Measurements from ENCODE around the gene CLMN.
"Not testable (repeated sequence)": the region's sequence is repeated elsewhere in the genome, so short reads cannot be mapped to it uniquely, and the experiment has no call there.

Gene CLMN

GRCh38 chr14:95286645-95287044 lies 33.1 kb downstream of the CLMN start:
- no peak for DNase-seq

- no peak for DNase-seq
Measured at GRCh38 chr14:95285566-95285965, 34.1 kb downstream of the CLMN start.

GRCh38 chr14:95283802-95284201 lies 35.9 kb downstream of the CLMN start:
- not testable (repeated sequence) for DNase-seq

- not testable (repeated sequence) for DNase-seq
Measured at GRCh38 chr14:95282986-95283380, 36.7 kb downstream of the CLMN start.

- no peak for DNase-seq
Measured at GRCh38 chr14:95282354-95282985, 37.2 kb downstream of the CLMN start.

- DNase-seq: no peak
Measured at GRCh38 chr14:95281560-95282176, 38.0 kb downstream of the CLMN start.

DNA sequence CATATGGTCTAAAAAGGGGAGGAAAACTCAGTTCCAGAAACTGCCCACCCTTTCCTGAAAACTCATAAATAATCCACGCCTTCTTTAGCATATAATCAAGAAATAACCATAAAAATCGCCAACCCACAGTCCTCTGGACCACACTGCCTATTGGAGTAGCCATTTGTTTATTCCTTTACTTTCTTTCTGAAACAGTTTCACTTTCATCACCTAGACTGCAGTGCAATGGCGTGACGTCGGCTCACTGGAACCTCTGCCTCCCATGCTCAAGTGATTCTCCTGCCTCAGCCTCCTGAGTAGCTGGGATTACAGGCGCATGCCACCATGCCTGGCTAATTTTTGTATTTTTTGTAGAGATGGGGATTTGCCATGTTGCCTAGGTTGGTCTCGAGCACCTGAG lies 44.2 kb downstream of the CLMN start:
- DNase-seq: no peak

- no peak for DNase-seq
Measured at GRCh38 chr14:95274874-95275273, 44.8 kb downstream of the CLMN start.

- DNase-seq: no peak
Measured at GRCh38 chr14:95274279-95274678, 45.4 kb downstream of the CLMN start.

DNA sequence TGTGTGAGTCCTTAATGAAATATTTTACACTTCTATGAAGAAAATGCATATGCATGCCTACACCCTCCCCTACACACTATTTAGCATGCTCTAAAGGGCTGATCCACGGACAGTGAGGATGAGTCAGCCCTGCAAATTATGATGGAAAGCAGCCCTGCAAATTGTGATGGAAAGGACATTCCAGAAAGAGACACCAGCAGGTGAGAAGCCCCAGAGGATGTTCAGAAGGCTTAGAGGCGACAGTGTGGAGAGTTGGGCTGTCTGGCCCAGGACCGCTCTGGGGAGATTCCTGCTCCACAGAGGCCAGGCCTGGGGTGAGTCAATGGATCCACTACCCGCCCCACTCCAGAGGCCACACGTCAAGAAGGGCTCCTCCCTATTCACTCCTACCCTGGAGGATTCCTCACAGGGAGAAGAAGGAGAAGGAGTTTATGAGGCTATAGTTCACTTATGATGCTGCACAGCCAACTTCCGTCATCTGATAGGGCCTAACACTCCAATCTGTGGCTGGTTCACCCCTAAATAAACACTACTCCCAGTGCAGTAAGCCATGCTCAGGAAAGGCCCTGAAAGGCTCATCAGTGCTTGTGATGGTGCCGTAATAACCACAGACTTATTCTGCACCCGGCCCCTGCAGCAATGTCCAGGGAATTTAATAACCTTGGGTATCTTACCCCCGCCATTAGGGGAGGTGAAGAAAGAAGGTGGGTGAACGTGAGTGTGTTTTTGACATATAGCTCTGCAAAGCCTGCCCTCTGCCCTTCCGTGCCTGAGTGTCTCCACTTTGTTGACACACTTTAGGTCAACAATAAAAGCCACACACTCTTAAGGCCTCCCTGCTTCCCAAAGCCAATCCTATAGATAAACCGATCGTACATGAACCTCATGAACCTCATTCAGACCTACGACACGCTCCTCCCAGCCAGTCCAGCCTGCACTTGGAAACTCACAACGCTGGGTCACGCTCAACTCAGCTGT lies 46.4 kb downstream of the CLMN start:
- DNase-seq: peak; percentile 66

DNA sequence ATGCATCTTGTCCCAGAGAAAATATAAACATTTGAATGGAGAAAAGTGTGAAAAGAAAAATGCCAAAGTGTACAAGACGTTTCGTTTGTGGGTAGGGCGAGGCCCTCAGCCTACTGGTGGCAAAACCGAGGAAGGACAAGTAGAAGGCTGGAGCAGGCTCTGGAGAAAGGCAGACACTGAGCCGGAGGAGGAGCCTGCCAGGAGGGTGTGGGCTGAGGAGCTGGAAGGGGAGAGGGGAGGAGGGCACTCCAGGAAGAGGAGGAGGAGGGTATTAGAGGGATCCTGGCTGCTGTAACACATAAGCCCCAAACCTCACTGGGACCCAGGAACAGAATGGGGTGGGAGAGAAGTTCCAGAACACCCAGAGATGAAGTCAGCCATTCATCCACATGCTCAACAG lies 47.7 kb downstream of the CLMN start:
- no peak for DNase-seq

DNA sequence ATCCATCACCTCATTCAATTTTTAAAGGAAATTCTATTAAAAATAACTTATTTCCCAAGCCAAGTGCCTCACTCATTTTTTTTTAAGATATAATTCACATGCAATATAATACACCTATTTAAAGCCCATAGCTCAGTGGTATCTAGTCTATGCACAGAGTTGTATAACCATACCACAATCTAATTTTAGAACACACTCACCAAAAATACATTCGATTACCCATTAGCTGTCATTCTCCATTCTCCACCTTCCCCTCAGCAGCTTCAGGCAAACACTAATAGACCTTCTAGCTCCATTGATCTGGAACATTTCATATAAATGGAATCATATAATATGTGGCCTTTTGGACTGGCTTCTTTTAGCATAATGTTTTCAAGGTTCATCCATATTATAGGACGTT lies 49.5 kb downstream of the CLMN start:
- no peak for DNase-seq

DNA sequence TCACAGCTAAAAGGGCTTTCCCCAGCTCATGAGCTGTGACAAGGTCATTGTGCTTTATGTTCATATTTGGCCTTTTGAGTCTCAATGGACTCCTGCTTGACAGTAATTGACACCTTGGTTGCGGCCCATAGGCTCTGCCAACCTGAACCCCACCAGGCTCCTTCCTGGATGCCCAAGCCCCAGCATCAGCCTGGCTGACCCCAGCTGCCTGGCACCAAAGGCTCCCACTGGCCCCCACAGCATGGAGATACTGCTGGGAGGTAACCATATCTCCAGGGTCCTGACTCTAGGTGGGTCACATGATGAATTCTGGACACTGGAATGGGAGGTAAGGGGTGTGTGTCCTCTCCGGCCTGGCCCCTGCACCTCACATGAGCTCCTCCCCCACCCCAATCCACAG lies 50.2 kb downstream of the CLMN start:
- DNase-seq: no peak

- no peak for DNase-seq
Measured at GRCh38 chr14:95268350-95268749, 51.4 kb downstream of the CLMN start.

- DNase-seq: no peak
Measured at GRCh38 chr14:95267306-95267705, 52.4 kb downstream of the CLMN start.

GRCh38 chr14:95265106-95266094 lies 54.3 kb downstream of the CLMN start:
- peak; percentile 98 for DNase-seq

- no peak for DNase-seq
Measured at GRCh38 chr14:95264271-95264973, 55.3 kb downstream of the CLMN start.

DNA sequence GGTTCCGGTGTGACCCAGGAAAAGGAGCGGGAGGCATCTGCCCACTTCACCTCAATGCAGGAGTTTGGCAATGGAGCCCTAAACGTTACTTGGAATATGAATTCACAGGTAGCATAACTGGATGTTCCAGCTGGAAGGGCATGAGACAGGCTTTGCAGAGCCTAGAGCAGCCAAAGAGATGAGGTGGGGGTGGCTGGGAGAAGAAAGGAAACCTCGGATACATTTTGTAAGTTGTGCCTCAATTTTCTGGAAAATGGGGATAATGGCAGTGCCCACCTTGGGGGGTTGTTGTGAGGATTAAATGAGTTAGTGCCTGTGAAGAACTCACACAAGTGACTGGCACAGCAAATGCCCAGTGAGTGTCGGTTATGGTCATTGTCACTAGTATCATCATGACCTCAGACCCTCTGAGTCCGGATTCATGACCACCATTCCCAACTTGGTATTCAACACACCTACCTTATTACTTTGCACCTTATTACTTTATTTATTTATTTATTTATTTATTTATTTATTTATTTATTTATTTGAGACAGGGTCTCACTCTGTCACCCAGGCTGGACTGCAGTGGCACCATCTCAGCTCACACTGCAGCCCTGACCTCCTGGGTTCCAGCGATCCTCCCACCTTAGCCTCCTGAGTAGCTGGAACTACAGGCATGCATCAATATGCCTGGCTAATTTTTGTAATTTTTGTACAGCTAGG lies 56.0 kb downstream of the CLMN start:
- no peak for DNase-seq

GRCh38 chr14:95262511-95262891 lies 57.2 kb downstream of the CLMN start:
- no peak for DNase-seq

GRCh38 chr14:95261616-95262510 lies 57.8 kb downstream of the CLMN start:
- no peak for DNase-seq
